ENCODE measurements around the gene UNC5C. TPM values are rescaled to one million over a fixed set of nuclear protein-coding genes. Genes with fewer than 3 reads are reported as not detected.

The UNC5C gene
- not detected in 3 replicates for polyA plus RNA-seq
- not detected for polyA plus RNA-seq (2011; ENCODE audit: low read depth)
- not detected in 2 replicates for polyA plus RNA-seq (2011; cell fraction: cytosol; rRNA removed)
- 0.01 TPM in 1 of 2 replicates, not detected in the other for polyA plus RNA-seq (2011; cell fraction: nucleus; rRNA removed)
- not detected in 2 replicates for polyA plus RNA-seq (2012; ENCODE audit: low replicate concordance)
- polyA minus RNA-seq, result not detected in 3 replicates
- polyA minus RNA-seq (2011; cell fraction: cytosol; rRNA and poly(A)+ RNA removed), result not detected
- not detected in 2 replicates for polyA minus RNA-seq (2011; cell fraction: nucleus; rRNA and poly(A)+ RNA removed)

- Histone ChIP-seq H4K20me1 (ENCODE audit: control insufficient read depth, extremely low read depth, insufficient read depth, low read length) (no peaks in the 10 kb centered on the region), H3K79me2 (ENCODE audit: control insufficient read depth, insufficient read depth, low read length) (no peaks in the 10 kb centered on the region), H3K36me3 (ENCODE audit: control insufficient read depth in 2 of 2, extremely low read depth in 1 of 2, insufficient read depth in 2 of 2, low read length in 2 of 2) (no peaks in the 10 kb centered on the region), H3K4me1 (ENCODE audit: control insufficient read depth, extremely low read depth, insufficient read depth, low read length) (no peaks in the 10 kb centered on the region), H3K27me3 (ENCODE audit: control insufficient read depth, extremely low read depth, insufficient read depth, low read length) (peaks cover 58% of the 10 kb centered on the region), H3K9me3 (ENCODE audit: control insufficient read depth, low read depth, low read length) (no peaks in the 10 kb centered on the region), H3K9me1 (ENCODE audit: control insufficient read depth, extremely low read depth, insufficient read depth, low read length) (no peaks in the 10 kb centered on the region), H3K27ac (ENCODE audit: control insufficient read depth, insufficient read depth, low read length) (no peak within 1 kb of the TSS), H3K4me3 (ENCODE audit: control insufficient read depth in 2 of 3, extremely low read depth in 1 of 3, insufficient read depth in 2 of 3, low read depth in 1 of 3, low read length in 3 of 3) (peak within 1 kb of the TSS in 2 of 3 experiments; percentile 35 to 58), H3K9ac (ENCODE audit: control insufficient read depth, extremely low read depth, insufficient read depth, low read length) (no peak within 1 kb of the TSS), H3K4me2 (ENCODE audit: control insufficient read depth, extremely low read depth, insufficient read depth, low read depth, low read length) (peak within 1 kb of the TSS; percentile 75), H2AFZ (ENCODE audit: control insufficient read depth, low read length) (peak within 1 kb of the TSS; percentile 36)
- TF ChIP-seq EZH2 (IDR thresholded peaks at IDR 0.05; ENCODE audit: low read length) (no peak), CTCF (optimal IDR thresholded peaks at IDR 0.05 in 1 of 3, IDR thresholded peaks at IDR 0.05 in 1 of 3, conservative IDR thresholded peaks at IDR 0.05 in 1 of 3; ENCODE audit: extremely low read depth in 1 of 3, insufficient read depth in 2 of 3, low read length in 3 of 3) (no peak)
- DNase-seq (ENCODE audit: low read depth, low spot score), result no peak
- no peak for FAIRE-seq
- dilution Hi-C loops (cut with MboI; ENCODE audit: extremely low pct_ligation_motif_present, low sequenced_read_pairs), result no loop called here
These were observed at the start of gene UNC5C for GRCh38 chr4:95548738-95549245. TSS of gene UNC5C (minus strand) at chr4:95548973.

GRCh38 chr4:95596676-95597075, 47.9 kb upstream of the UNC5C start:
- no peak for FAIRE-seq
- TF ChIP-seq EZH2 (IDR thresholded peaks at IDR 0.05; ENCODE audit: low read length), result no peak
- TF ChIP-seq CTCF (optimal IDR thresholded peaks at IDR 0.05 in 1 of 3, IDR thresholded peaks at IDR 0.05 in 1 of 3, conservative IDR thresholded peaks at IDR 0.05 in 1 of 3; ENCODE audit: extremely low read depth in 1 of 3, insufficient read depth in 2 of 3, low read length in 3 of 3), result no peak
- Histone ChIP-seq H3K9me3 (ENCODE audit: control insufficient read depth, low read depth, low read length) (no peaks in the 10 kb centered on the region), H3K27me3 (ENCODE audit: control insufficient read depth, extremely low read depth, insufficient read depth, low read length) (no peaks in the 10 kb centered on the region), H3K9ac (ENCODE audit: control insufficient read depth, extremely low read depth, insufficient read depth, low read length) (no peak overlapping the region), H4K20me1 (ENCODE audit: control insufficient read depth, extremely low read depth, insufficient read depth, low read length) (no peaks in the 10 kb centered on the region), H3K4me3 (ENCODE audit: control insufficient read depth in 2 of 3, extremely low read depth in 1 of 3, insufficient read depth in 2 of 3, low read depth in 1 of 3, low read length in 3 of 3) (no peak overlapping the region), H3K9me1 (ENCODE audit: control insufficient read depth, extremely low read depth, insufficient read depth, low read length) (no peaks in the 10 kb centered on the region), H3K4me1 (ENCODE audit: control insufficient read depth, extremely low read depth, insufficient read depth, low read length) (no peaks in the 10 kb centered on the region), H3K36me3 (ENCODE audit: control insufficient read depth in 2 of 2, extremely low read depth in 1 of 2, insufficient read depth in 2 of 2, low read length in 2 of 2) (no peaks in the 10 kb centered on the region), H3K27ac (ENCODE audit: control insufficient read depth, insufficient read depth, low read length) (no peak overlapping the region), H3K79me2 (ENCODE audit: control insufficient read depth, insufficient read depth, low read length) (no peaks in the 10 kb centered on the region), H3K4me2 (ENCODE audit: control insufficient read depth, extremely low read depth, insufficient read depth, low read depth, low read length) (no peak overlapping the region), H2AFZ (ENCODE audit: control insufficient read depth, low read length) (no peak overlapping the region)
- no peak for DNase-seq (ENCODE audit: low read depth, low spot score)
- dilution Hi-C loops (cut with MboI; ENCODE audit: extremely low pct_ligation_motif_present, low sequenced_read_pairs), result no loop called here

All from keratinocyte (primary cell).